ENCODE results near the gene SND1.

Gene SND1

DNA sequence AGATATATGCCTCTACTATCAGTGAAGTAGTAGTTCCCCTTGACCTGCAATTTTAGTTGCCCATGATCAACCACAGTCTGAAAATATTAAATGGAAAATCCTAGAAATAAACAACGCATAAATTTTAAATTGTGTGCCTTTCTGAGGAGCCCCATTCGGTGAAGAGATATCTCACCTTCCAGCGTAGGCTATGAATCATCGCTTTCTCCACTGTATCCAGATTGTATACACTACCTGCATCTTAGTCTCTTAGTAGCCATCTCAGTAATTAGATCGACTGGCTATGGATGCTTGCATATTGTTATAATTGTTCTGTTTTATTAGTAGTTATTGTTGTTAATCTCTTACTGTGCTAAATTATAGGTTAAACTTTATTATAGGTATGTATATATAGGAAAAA, 227.9 kb downstream of the SND1 start:
- no peak for DNase-seq (ENCODE audit: low read depth)
- no peak overlapping the region for H3K4me3 ChIP-seq (ENCODE audit: low read depth, low read length)
- TF ChIP-seq, protein P1, sequence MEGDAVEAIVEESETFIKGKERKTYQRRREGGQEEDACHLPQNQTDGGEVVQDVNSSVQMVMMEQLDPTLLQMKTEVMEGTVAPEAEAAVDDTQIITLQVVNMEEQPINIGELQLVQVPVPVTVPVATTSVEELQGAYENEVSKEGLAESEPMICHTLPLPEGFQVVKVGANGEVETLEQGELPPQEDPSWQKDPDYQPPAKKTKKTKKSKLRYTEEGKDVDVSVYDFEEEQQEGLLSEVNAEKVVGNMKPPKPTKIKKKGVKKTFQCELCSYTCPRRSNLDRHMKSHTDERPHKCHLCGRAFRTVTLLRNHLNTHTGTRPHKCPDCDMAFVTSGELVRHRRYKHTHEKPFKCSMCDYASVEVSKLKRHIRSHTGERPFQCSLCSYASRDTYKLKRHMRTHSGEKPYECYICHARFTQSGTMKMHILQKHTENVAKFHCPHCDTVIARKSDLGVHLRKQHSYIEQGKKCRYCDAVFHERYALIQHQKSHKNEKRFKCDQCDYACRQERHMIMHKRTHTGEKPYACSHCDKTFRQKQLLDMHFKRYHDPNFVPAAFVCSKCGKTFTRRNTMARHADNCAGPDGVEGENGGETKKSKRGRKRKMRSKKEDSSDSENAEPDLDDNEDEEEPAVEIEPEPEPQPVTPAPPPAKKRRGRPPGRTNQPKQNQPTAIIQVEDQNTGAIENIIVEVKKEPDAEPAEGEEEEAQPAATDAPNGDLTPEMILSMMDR (IDR thresholded peaks at IDR 0.05; ENCODE audit: low read depth, low read length, missing control alignments), result no peak

DNA sequence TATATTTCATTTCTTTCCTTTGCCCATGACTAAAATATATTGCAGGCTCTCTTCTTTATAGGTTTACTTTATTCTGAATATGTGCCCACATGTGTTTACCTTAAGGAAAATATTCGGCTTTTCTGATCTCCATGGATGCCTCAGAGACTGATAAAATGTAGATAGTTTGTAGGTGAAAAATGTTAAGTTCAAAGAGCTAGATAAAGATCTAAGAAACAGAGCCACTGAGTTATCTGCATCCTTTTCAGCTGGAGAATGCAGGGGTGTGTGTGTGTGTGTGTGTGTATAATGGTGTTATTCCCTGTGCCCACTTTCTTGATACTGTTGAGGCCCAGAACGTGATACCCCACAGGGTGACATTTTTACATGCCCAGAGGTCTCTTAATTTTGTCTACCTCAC, 228.5 kb downstream of the SND1 start:
- TF ChIP-seq, protein P1 (IDR thresholded peaks at IDR 0.05; ENCODE audit: low read depth, low read length, missing control alignments), result no peak
- H3K4me3 ChIP-seq (ENCODE audit: low read depth, low read length), result no peak overlapping the region
- DNase-seq (ENCODE audit: low read depth), result no peak

DNA sequence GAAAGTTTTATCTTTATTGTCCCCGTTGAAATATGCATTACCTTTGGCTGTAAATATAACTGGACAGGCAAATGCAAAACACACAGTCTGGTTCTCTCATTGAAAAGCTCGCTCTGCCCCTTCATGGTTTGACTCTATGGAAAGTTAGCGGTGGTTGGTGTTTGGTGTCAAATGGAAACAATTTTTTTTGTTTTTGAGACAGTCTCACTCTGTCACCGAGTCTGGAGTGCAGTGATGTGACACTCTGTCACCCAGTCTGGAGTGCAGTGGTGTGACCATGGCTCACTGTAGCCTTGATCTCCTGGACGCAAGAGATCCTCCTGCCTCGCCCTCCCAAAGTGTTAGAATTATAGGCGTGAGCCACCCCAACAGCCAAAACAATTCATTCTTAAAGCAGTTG, 229.6 kb downstream of the SND1 start:
- TF ChIP-seq, protein P1 (IDR thresholded peaks at IDR 0.05; ENCODE audit: low read depth, low read length, missing control alignments), result no peak
- no peak for DNase-seq (ENCODE audit: low read depth)
- H3K4me3 ChIP-seq (ENCODE audit: low read depth, low read length), result no peak overlapping the region

DNA sequence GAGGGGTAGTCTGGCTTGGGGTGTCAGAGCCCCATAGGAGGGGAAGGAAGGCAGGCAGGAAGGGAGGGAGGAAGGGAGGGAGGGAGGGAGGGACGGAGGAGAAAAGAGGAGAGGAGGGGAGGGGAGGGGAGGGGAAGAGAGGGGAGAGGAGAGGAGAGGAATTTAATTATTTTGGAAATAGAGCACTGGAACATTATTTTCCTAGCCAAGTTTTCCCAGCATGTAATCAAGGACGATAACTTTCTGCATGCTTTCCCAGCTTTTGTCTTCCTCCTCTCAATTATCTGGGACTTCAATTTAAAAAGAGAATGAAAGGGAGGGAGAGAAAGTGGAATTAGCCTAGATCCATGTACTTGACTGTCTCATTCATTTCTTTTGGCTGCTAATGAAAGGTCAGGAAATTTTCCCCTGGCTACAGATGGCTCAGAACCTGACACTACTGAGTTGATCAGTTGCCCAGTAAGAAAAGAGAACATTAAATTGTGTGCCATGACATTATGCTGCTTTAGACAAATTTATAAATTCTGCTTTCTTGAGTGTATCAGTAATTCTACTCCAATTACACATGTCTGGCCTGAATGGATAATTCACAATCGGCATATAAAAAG, 230.4 kb downstream of the SND1 start:
- H3K4me3 ChIP-seq (ENCODE audit: low read depth, low read length), result no peak overlapping the region
- TF ChIP-seq, protein P1 (IDR thresholded peaks at IDR 0.05; ENCODE audit: low read depth, low read length, missing control alignments), result no peak
- no peak for DNase-seq (ENCODE audit: low read depth)

DNA sequence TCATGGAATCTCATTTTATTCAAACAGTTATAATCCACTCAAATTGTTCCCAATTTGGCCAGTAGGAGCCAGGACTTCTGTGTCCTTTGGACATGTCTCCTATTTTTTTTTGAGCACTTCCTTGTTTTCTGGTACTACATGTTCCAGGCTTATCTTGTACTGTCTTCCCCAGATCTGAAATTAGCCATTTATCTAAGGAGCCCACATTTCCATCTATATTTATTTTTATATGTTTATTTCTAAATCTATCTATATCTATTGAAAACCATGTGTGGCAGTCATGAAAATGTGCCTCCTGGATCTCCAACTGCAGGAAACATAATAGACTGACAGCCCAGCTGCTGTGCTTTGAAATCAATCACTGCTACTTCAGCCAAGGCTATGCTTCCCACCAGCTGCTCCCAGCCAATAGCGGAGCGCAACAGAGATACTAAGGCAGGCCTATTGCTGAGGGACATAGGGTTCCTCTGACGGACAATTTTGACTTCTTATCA, 232.1 kb downstream of the SND1 start:
- no peak for DNase-seq (ENCODE audit: low read depth)
- TF ChIP-seq, protein P1 (IDR thresholded peaks at IDR 0.05; ENCODE audit: low read depth, low read length, missing control alignments), result no peak
- no peak overlapping the region for H3K4me3 ChIP-seq (ENCODE audit: low read depth, low read length)

DNA sequence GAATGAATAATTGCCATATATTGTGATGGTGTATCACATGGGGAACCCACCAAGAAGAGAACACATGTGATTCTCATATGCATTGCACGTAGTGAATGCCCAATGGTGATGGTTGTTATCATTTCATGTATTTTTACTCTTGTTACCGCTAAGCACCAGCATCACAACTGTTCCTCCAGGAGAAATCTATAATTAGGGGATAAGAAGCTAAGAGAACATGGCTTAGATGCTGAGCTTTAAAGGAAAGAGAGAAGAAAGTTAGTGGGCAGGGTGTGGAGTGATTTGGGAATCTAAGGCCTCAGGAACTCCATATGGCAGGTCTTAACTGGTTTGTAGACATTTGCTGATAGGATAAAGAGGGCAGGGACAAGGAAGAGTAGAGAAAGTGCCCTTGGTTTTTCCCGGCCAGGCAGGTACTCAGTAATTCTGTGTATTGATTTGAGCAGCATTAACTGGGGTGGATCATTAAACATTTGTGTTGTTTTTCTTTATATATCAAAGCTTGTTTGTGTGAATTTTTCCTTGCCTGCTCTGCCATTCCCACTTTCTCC, 233.3 kb downstream of the SND1 start:
- DNase-seq (ENCODE audit: low read depth), result no peak
- TF ChIP-seq, protein P1 (IDR thresholded peaks at IDR 0.05; ENCODE audit: low read depth, low read length, missing control alignments), result no peak
- H3K4me3 ChIP-seq (ENCODE audit: low read depth, low read length), result no peak overlapping the region

DNA sequence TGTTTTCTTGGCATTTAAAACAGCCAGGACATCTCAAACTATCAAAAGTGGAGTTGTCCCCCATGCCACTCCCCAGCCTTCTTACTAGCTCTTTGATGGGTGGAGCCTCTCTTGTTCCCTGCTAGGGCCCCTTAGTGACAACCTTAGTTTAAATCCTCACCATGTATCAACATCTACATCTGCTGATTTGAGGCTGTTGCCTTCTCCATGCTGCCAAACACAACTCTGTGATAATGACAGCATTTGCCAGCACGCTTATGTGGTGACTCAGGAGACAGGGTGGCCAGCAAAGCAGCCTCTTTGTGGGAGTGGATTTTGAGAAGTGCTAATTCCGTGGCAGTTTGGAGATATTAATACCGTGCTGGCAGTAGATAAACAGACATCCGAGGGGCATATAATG, 233.8 kb downstream of the SND1 start:
- no peak for DNase-seq (ENCODE audit: low read depth)
- no peak overlapping the region for H3K4me3 ChIP-seq (ENCODE audit: low read depth, low read length)
- TF ChIP-seq, protein P1 (IDR thresholded peaks at IDR 0.05; ENCODE audit: low read depth, low read length, missing control alignments), result no peak

Data from GM12864 (cell line).